T-helper 17 cell (primary cell): ENCODE results near the gene RMND1. TPM values are rescaled to one million over a fixed set of nuclear protein-coding genes. Genes with fewer than 3 reads are reported as not detected.

ENCODE experiments used
- ATAC-seq: fragments of 150-1000 bp; cut with Tn5 transposase; 2 replicates; pipeline ENCODE4 v1.10.0; 2021; ENCODE audit warnings: mild to moderate bottlenecking, moderate library complexity
- DNase-seq, 3 donors: peaks; one replicate each; pipeline versions ENCODE4 v3.0.0 to v3.0.0-alpha.2; 2020 to 2021
- H3K9me3 ChIP-seq: one replicate; pipeline ENCODE4 v1.7.0; 2013; ENCODE audit warnings: low read length, mild to moderate bottlenecking; ENCODE audit not compliant: control insufficient read depth, poor library complexity, severe bottlenecking
- H3K27ac Mint-ChIP-seq: one replicate; pipeline ENCODE4 v1.8.0; 2022; ENCODE audit warnings: mild to moderate bottlenecking, moderate library complexity, mixed read lengths
- H3K27me3 Mint-ChIP-seq: one replicate; pipeline ENCODE4 v1.8.0; 2022; ENCODE audit warnings: mixed read lengths
- H3K36me3 Mint-ChIP-seq: one replicate; pipeline ENCODE4 v1.8.0; 2022; ENCODE audit warnings: low read depth, mixed read lengths
- H3K4me1 Mint-ChIP-seq: one replicate; pipeline ENCODE4 v1.8.0; 2022; ENCODE audit warnings: mild to moderate bottlenecking, mixed read lengths
- H3K4me3 Mint-ChIP-seq: one replicate; pipeline ENCODE4 v1.8.0; 2022; ENCODE audit warnings: mild to moderate bottlenecking, moderate library complexity, mixed read lengths
- total RNA-seq, 4 donors: library from RNA in 2 of 4; stranded (reverse) in 2 of 4; gene quantifications; one replicate each; pipeline ENCODE4 v1.2.3 and lab custom pipeline; 2022 to 2026

The RMND1 gene
- total RNA-seq, 2 donors from 2014 or later, result 7.0 to 8.5 TPM

- ATAC-seq (peak; percentile 46), DNase-seq (no peak)
- no peaks in the 10 kb centered on the region for H3K27me3 Mint-ChIP-seq
- no peaks in the 10 kb centered on the region for H3K9me3 ChIP-seq
- H3K36me3 Mint-ChIP-seq, result no peaks in the 10 kb centered on the region
- no peak overlapping the region for H3K4me3 Mint-ChIP-seq
- H3K4me1 Mint-ChIP-seq, result peaks cover 36% of the 10 kb centered on the region
- H3K27ac Mint-ChIP-seq, result no peak overlapping the region
Observed at GRCh38 chr6:151399679-151400078, 52.2 kb downstream of the RMND1 start.

- DNase-seq (no peak), ATAC-seq (no peak)
- Mint-ChIP-seq H3K27ac (peak overlapping the region; percentile 97), H3K36me3 (no peaks in the 10 kb centered on the region), H3K27me3 (no peaks in the 10 kb centered on the region), H3K4me1 (peaks cover 46% of the 10 kb centered on the region), H3K4me3 (peak overlapping the region; percentile 98)
- no peaks in the 10 kb centered on the region for H3K9me3 ChIP-seq
Observed at GRCh38 chr6:151393410-151393809, 58.5 kb downstream of the RMND1 start.

GRCh38 chr6:151392427-151392826, 59.5 kb downstream of the RMND1 start:
- H3K4me1 Mint-ChIP-seq, result peaks cover 43% of the 10 kb centered on the region
- ATAC-seq, result no peak

GRCh38 chr6:151391471-151392413, 60.2 kb downstream of the RMND1 start, which contains the start of gene ZBTB2:
Gene ZBTB2 (minus strand): TSS chr6:151391559. CDS start chr6:151373637, 17,922 bp downstream.
- peaks cover 39% of the 10 kb centered on the region for H3K4me1 Mint-ChIP-seq
- no peaks in the 10 kb centered on the region for H3K36me3 Mint-ChIP-seq
- H3K27ac Mint-ChIP-seq, result peak within 1 kb of the TSS; percentile 97
- no peaks in the 10 kb centered on the region for H3K9me3 ChIP-seq
- H3K27me3 Mint-ChIP-seq, result no peaks in the 10 kb centered on the region
- peak within 1 kb of the TSS; percentile 98 for H3K4me3 Mint-ChIP-seq
- ATAC-seq (peak; percentile 3), DNase-seq (peak; percentile 41 to 72 (median 69))

More at GRCh38 chr6:151392427-151392826, 59.5 kb downstream of the RMND1 start:
- Mint-ChIP-seq H3K4me3 (peak overlapping the region; percentile 98), H3K36me3 (no peaks in the 10 kb centered on the region), H3K27me3 (no peaks in the 10 kb centered on the region), H3K27ac (peak overlapping the region; percentile 97)
- no peak for DNase-seq
- no peaks in the 10 kb centered on the region for H3K9me3 ChIP-seq

GRCh38 chr6:151390851-151391470, 61.0 kb downstream of the RMND1 start:
- ATAC-seq, result no peak

GRCh38 chr6:151390276-151390850, 61.6 kb downstream of the RMND1 start:
- peak; percentile 97 to 98 (median 97) for DNase-seq
- Mint-ChIP-seq H3K4me1 (peaks cover 36% of the 10 kb centered on the region), H3K27ac (peak overlapping the region; percentile 93), H3K4me3 (peak overlapping the region; percentile 98), H3K36me3 (no peaks in the 10 kb centered on the region), H3K27me3 (no peaks in the 10 kb centered on the region)
- peak; percentile 82 for ATAC-seq
- no peaks in the 10 kb centered on the region for H3K9me3 ChIP-seq

More at GRCh38 chr6:151390851-151391470, 61.0 kb downstream of the RMND1 start:
- DNase-seq, result peak; percentile 78 to 81 (median 79)
- H3K36me3 Mint-ChIP-seq, result no peaks in the 10 kb centered on the region
- peak overlapping the region; percentile 97 for H3K27ac Mint-ChIP-seq
- peak overlapping the region; percentile 98 for H3K4me3 Mint-ChIP-seq
- no peaks in the 10 kb centered on the region for H3K9me3 ChIP-seq
- H3K4me1 Mint-ChIP-seq, result peaks cover 37% of the 10 kb centered on the region
- H3K27me3 Mint-ChIP-seq, result no peaks in the 10 kb centered on the region

GRCh38 chr6:151389618-151390275, 62.2 kb downstream of the RMND1 start:
- Mint-ChIP-seq H3K4me3 (peak overlapping the region; percentile 98), H3K36me3 (no peaks in the 10 kb centered on the region), H3K27ac (peak overlapping the region; percentile 93), H3K4me1 (peaks cover 36% of the 10 kb centered on the region), H3K27me3 (no peaks in the 10 kb centered on the region)
- DNase-seq (peak in 1 of 3 donors; percentile 20), ATAC-seq (no peak)
- no peaks in the 10 kb centered on the region for H3K9me3 ChIP-seq

GRCh38 chr6:151388997-151389617, 62.8 kb downstream of the RMND1 start:
- H3K36me3 Mint-ChIP-seq, result peaks cover 3% of the 10 kb centered on the region
- H3K27me3 Mint-ChIP-seq, result no peaks in the 10 kb centered on the region
- H3K4me1 Mint-ChIP-seq, result peaks cover 41% of the 10 kb centered on the region
- peak overlapping the region; percentile 98 for H3K4me3 Mint-ChIP-seq
- H3K27ac Mint-ChIP-seq, result peak overlapping the region; percentile 93
- H3K9me3 ChIP-seq, result no peaks in the 10 kb centered on the region
- ATAC-seq (no peak), DNase-seq (no peak)

GRCh38 chr6:151388236-151388635, 63.7 kb downstream of the RMND1 start:
- DNase-seq (no peak), ATAC-seq (no peak)
- H3K9me3 ChIP-seq, result no peaks in the 10 kb centered on the region
- H3K36me3 Mint-ChIP-seq, result peaks cover 4% of the 10 kb centered on the region
- no peaks in the 10 kb centered on the region for H3K27me3 Mint-ChIP-seq
- H3K4me1 Mint-ChIP-seq, result peaks cover 36% of the 10 kb centered on the region
- H3K27ac Mint-ChIP-seq, result no peak overlapping the region
- no peak overlapping the region for H3K4me3 Mint-ChIP-seq

GRCh38 chr6:151387175-151387970, 64.6 kb downstream of the RMND1 start:
- peaks cover 4% of the 10 kb centered on the region for H3K36me3 Mint-ChIP-seq
- H3K27me3 Mint-ChIP-seq, result no peaks in the 10 kb centered on the region
- ATAC-seq (no peak), DNase-seq (no peak)
- no peak overlapping the region for H3K4me3 Mint-ChIP-seq
- H3K9me3 ChIP-seq, result no peaks in the 10 kb centered on the region
- H3K4me1 Mint-ChIP-seq, result peaks cover 28% of the 10 kb centered on the region
- peak overlapping the region; percentile 2 for H3K27ac Mint-ChIP-seq

GRCh38 chr6:151385177-151385576, 66.7 kb downstream of the RMND1 start:
- peak overlapping the region; percentile 15 for H3K4me3 Mint-ChIP-seq
- ATAC-seq (no peak), DNase-seq (no peak)
- H3K4me1 Mint-ChIP-seq, result peaks cover 34% of the 10 kb centered on the region
- H3K27me3 Mint-ChIP-seq, result no peaks in the 10 kb centered on the region
- H3K9me3 ChIP-seq, result no peaks in the 10 kb centered on the region
- H3K36me3 Mint-ChIP-seq, result peaks cover 6% of the 10 kb centered on the region
- peak overlapping the region; percentile 71 for H3K27ac Mint-ChIP-seq

GRCh38 chr6:151384151-151384550, 67.8 kb downstream of the RMND1 start:
- H3K9me3 ChIP-seq, result no peaks in the 10 kb centered on the region
- Mint-ChIP-seq H3K4me3 (peak overlapping the region; percentile 39), H3K27ac (peak overlapping the region; percentile 53), H3K27me3 (no peaks in the 10 kb centered on the region), H3K4me1 (peaks cover 37% of the 10 kb centered on the region), H3K36me3 (peaks cover 6% of the 10 kb centered on the region)
- DNase-seq (no peak), ATAC-seq (no peak)
